Testis (tissue), 2 donors: ENCODE results near the gene USP16.

ENCODE experiments used
- CTCF ChIP-seq, 3 experiments: fragments of 450-650 bp in 2 of 3; fragments of 200-600 bp in 1 of 3; sonication (generic) in 1 of 3; IDR thresholded peaks; one replicate each; pipeline ENCODE4 v1.5.1; 2016 to 2019; ENCODE audit warnings: antibody characterized with exemption in 3 of 3, mild to moderate bottlenecking in 2 of 3, moderate library complexity in 1 of 3
- POLR2A ChIP-seq: fragments of 450-650 bp; IDR thresholded peaks from one replicate; pipeline ENCODE4 v1.6.1; 2017; ENCODE audit warnings: antibody characterized with exemption, mild to moderate bottlenecking, moderate library complexity

DNA sequence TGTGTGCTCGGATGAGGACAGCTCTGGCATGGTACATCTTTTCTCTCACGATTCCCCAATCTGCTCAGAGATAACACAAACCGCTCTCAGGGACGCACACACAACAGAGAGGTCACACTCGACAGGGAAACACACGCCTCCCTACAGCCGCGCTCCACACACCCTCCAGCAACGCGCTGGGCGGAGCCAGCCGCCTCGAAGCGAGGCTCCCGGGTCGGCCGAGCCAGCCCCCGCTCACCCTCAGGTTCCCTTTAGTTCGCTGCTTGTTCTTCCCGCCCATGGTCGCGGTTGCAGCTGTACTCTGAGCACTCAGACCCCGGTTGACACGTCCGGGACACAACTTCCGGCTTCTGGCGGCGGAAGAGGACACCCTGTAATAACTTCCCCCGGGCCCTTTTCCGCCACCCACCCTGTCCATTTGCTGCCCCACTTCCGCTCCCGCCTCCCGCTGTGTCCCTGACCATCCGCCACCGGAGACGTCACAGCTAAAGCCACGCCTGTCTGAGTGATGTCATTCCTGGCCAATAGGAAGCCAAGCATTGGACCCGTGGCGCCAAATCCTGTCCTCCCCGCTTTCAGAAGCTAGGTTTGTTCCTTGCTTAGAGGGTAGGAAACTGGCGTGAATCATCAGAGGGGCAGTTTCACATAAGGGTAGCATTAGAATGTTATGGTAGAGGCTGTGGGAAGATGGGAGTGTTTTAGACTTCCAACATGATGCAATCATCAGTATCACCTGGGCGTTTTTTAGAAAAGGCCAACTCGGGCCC lies 31.8 kb upstream of the USP16 start, which contains the start of gene LTN1:
- TF ChIP-seq CTCF (IDR thresholded peaks at IDR 0.05) (no peak), POLR2A (no peak)
